ENCODE results near the gene CYP8B1. TPM values are rescaled to one million over a fixed set of nuclear protein-coding genes. Genes with fewer than 3 reads are reported as not detected.
A peak's percentile ranks its signal among the peaks of the same experiment; 100 is the strongest.

The CYP8B1 gene
- total RNA-seq, 1 donor from 2014 or later = not detected

GRCh38 chr3:42876401-42876800, 722 bp upstream of the CYP8B1 start:
- H3K36me3 ChIP-seq (ENCODE audit: control insufficient read depth in 3 of 3, insufficient read depth in 3 of 3, low read length in 3 of 3) = no peaks in the 10 kb centered on the region
- no peaks in the 10 kb centered on the region for H3K9me3 ChIP-seq (ENCODE audit: control insufficient read depth in 3 of 3, low read length in 3 of 3)
- H3K9ac ChIP-seq (ENCODE audit: low read depth in 1 of 3, low read length in 3 of 3) = no peak overlapping the region
- H3K27me3 ChIP-seq (ENCODE audit: control insufficient read depth in 3 of 3, insufficient read depth in 3 of 3, low read length in 3 of 3) = no peaks in the 10 kb centered on the region
- H3K4me1 ChIP-seq (ENCODE audit: control insufficient read depth in 3 of 3, insufficient read depth in 3 of 3, low read length in 3 of 3) = peaks cover 14 to 23% (median 20%) of the 10 kb centered on the region in 3 donors
- no peak overlapping the region for H3K27ac ChIP-seq (ENCODE audit: low read depth, low read length)
- no peak overlapping the region for H3K4me3 ChIP-seq (ENCODE audit: low read length in 3 of 3)

- Histone ChIP-seq H3K36me3 (ENCODE audit: control insufficient read depth in 3 of 3, insufficient read depth in 3 of 3, low read length in 3 of 3) (no peaks in the 10 kb centered on the region), H3K4me1 (ENCODE audit: control insufficient read depth in 3 of 3, insufficient read depth in 3 of 3, low read length in 3 of 3) (peaks cover 9 to 17% (median 11%) of the 10 kb centered on the region in 3 donors), H3K4me3 (ENCODE audit: low read length in 3 of 3) (no peak overlapping the region), H3K27ac (ENCODE audit: low read depth, low read length) (no peak overlapping the region), H3K27me3 (ENCODE audit: control insufficient read depth in 3 of 3, insufficient read depth in 3 of 3, low read length in 3 of 3) (no peaks in the 10 kb centered on the region), H3K9ac (ENCODE audit: low read depth in 1 of 3, low read length in 3 of 3) (no peak overlapping the region), H3K9me3 (ENCODE audit: control insufficient read depth in 3 of 3, low read length in 3 of 3) (no peaks in the 10 kb centered on the region)
Observed at GRCh38 chr3:42874749-42875148, 930 bp downstream of the CYP8B1 start.

GRCh38 chr3:42873221-42873982, 2.3 kb downstream of the CYP8B1 start:
- Histone ChIP-seq H3K4me1 (ENCODE audit: control insufficient read depth in 3 of 3, insufficient read depth in 3 of 3, low read length in 3 of 3) (peaks cover 9 to 17% (median 11%) of the 10 kb centered on the region in 3 donors), H3K27ac (ENCODE audit: low read depth, low read length) (no peak overlapping the region), H3K4me3 (ENCODE audit: low read length in 3 of 3) (no peak overlapping the region), H3K9ac (ENCODE audit: low read depth in 1 of 3, low read length in 3 of 3) (no peak overlapping the region), H3K9me3 (ENCODE audit: control insufficient read depth in 3 of 3, low read length in 3 of 3) (no peaks in the 10 kb centered on the region), H3K36me3 (ENCODE audit: control insufficient read depth in 3 of 3, insufficient read depth in 3 of 3, low read length in 3 of 3) (no peaks in the 10 kb centered on the region), H3K27me3 (ENCODE audit: control insufficient read depth in 3 of 3, insufficient read depth in 3 of 3, low read length in 3 of 3) (no peaks in the 10 kb centered on the region)

- H3K36me3 ChIP-seq (ENCODE audit: control insufficient read depth in 3 of 3, insufficient read depth in 3 of 3, low read length in 3 of 3) = no peaks in the 10 kb centered on the region
- H3K4me1 ChIP-seq (ENCODE audit: control insufficient read depth in 3 of 3, insufficient read depth in 3 of 3, low read length in 3 of 3) = peaks cover 9 to 17% (median 11%) of the 10 kb centered on the region in 3 donors
- no peaks in the 10 kb centered on the region for H3K27me3 ChIP-seq (ENCODE audit: control insufficient read depth in 3 of 3, insufficient read depth in 3 of 3, low read length in 3 of 3)
- no peak overlapping the region for H3K4me3 ChIP-seq (ENCODE audit: low read length in 3 of 3)
- no peaks in the 10 kb centered on the region for H3K9me3 ChIP-seq (ENCODE audit: control insufficient read depth in 3 of 3, low read length in 3 of 3)
- peak overlapping the region in 1 of 3 donors; percentile 16 for H3K9ac ChIP-seq (ENCODE audit: low read depth in 1 of 3, low read length in 3 of 3)
- H3K27ac ChIP-seq (ENCODE audit: low read depth, low read length) = no peak overlapping the region
Observed at GRCh38 chr3:42872718-42873117, 3.0 kb downstream of the CYP8B1 start.

- Histone ChIP-seq H3K9me3 (ENCODE audit: control insufficient read depth in 3 of 3, low read length in 3 of 3) (no peaks in the 10 kb centered on the region), H3K9ac (ENCODE audit: low read depth in 1 of 3, low read length in 3 of 3) (no peak overlapping the region), H3K36me3 (ENCODE audit: control insufficient read depth in 3 of 3, insufficient read depth in 3 of 3, low read length in 3 of 3) (no peaks in the 10 kb centered on the region), H3K4me3 (ENCODE audit: low read length in 3 of 3) (no peak overlapping the region), H3K27ac (ENCODE audit: low read depth, low read length) (no peak overlapping the region), H3K4me1 (ENCODE audit: control insufficient read depth in 3 of 3, insufficient read depth in 3 of 3, low read length in 3 of 3) (peaks cover 9 to 17% (median 11%) of the 10 kb centered on the region in 3 donors), H3K27me3 (ENCODE audit: control insufficient read depth in 3 of 3, insufficient read depth in 3 of 3, low read length in 3 of 3) (no peaks in the 10 kb centered on the region)
Observed at GRCh38 chr3:42871592-42872196, 4.0 kb downstream of the CYP8B1 start.

- Histone ChIP-seq H3K27ac (ENCODE audit: low read depth, low read length) (no peak overlapping the region), H3K9me3 (ENCODE audit: control insufficient read depth in 3 of 3, low read length in 3 of 3) (no peaks in the 10 kb centered on the region), H3K36me3 (ENCODE audit: control insufficient read depth in 3 of 3, insufficient read depth in 3 of 3, low read length in 3 of 3) (no peaks in the 10 kb centered on the region), H3K4me3 (ENCODE audit: low read length in 3 of 3) (no peak overlapping the region), H3K27me3 (ENCODE audit: control insufficient read depth in 3 of 3, insufficient read depth in 3 of 3, low read length in 3 of 3) (no peaks in the 10 kb centered on the region), H3K9ac (ENCODE audit: low read depth in 1 of 3, low read length in 3 of 3) (no peak overlapping the region), H3K4me1 (ENCODE audit: control insufficient read depth in 3 of 3, insufficient read depth in 3 of 3, low read length in 3 of 3) (peaks cover 9 to 13% (median 11%) of the 10 kb centered on the region in 3 donors)
Observed at GRCh38 chr3:42868841-42869240, 6.8 kb downstream of the CYP8B1 start.

- Histone ChIP-seq H3K27me3 (ENCODE audit: control insufficient read depth in 3 of 3, insufficient read depth in 3 of 3, low read length in 3 of 3) (no peaks in the 10 kb centered on the region), H3K36me3 (ENCODE audit: control insufficient read depth in 3 of 3, insufficient read depth in 3 of 3, low read length in 3 of 3) (no peaks in the 10 kb centered on the region), H3K4me1 (ENCODE audit: control insufficient read depth in 3 of 3, insufficient read depth in 3 of 3, low read length in 3 of 3) (peaks cover 6 to 10% (median 9%) of the 10 kb centered on the region in 3 donors), H3K4me3 (ENCODE audit: low read length in 3 of 3) (no peak overlapping the region), H3K9me3 (ENCODE audit: control insufficient read depth in 3 of 3, low read length in 3 of 3) (no peaks in the 10 kb centered on the region), H3K9ac (ENCODE audit: low read depth in 1 of 3, low read length in 3 of 3) (no peak overlapping the region), H3K27ac (ENCODE audit: low read depth, low read length) (no peak overlapping the region)
Observed at GRCh38 chr3:42867138-42867537, 8.5 kb downstream of the CYP8B1 start.

GRCh38 chr3:42865256-42865655, 10.4 kb downstream of the CYP8B1 start:
- Histone ChIP-seq H3K4me1 (ENCODE audit: control insufficient read depth in 3 of 3, insufficient read depth in 3 of 3, low read length in 3 of 3) (no peaks in the 10 kb centered on the region), H3K36me3 (ENCODE audit: control insufficient read depth in 3 of 3, insufficient read depth in 3 of 3, low read length in 3 of 3) (no peaks in the 10 kb centered on the region), H3K27ac (ENCODE audit: low read depth, low read length) (no peak overlapping the region), H3K9me3 (ENCODE audit: control insufficient read depth in 3 of 3, low read length in 3 of 3) (no peaks in the 10 kb centered on the region), H3K27me3 (ENCODE audit: control insufficient read depth in 3 of 3, insufficient read depth in 3 of 3, low read length in 3 of 3) (no peaks in the 10 kb centered on the region), H3K4me3 (ENCODE audit: low read length in 3 of 3) (no peak overlapping the region), H3K9ac (ENCODE audit: low read depth in 1 of 3, low read length in 3 of 3) (no peak overlapping the region)

- Histone ChIP-seq H3K36me3 (ENCODE audit: control insufficient read depth in 3 of 3, insufficient read depth in 3 of 3, low read length in 3 of 3) (no peaks in the 10 kb centered on the region), H3K4me3 (ENCODE audit: low read length in 3 of 3) (no peak overlapping the region), H3K27me3 (ENCODE audit: control insufficient read depth in 3 of 3, insufficient read depth in 3 of 3, low read length in 3 of 3) (no peaks in the 10 kb centered on the region), H3K9me3 (ENCODE audit: control insufficient read depth in 3 of 3, low read length in 3 of 3) (no peaks in the 10 kb centered on the region), H3K27ac (ENCODE audit: low read depth, low read length) (no peak overlapping the region), H3K4me1 (ENCODE audit: control insufficient read depth in 3 of 3, insufficient read depth in 3 of 3, low read length in 3 of 3) (no peaks in the 10 kb centered on the region), H3K9ac (ENCODE audit: low read depth in 1 of 3, low read length in 3 of 3) (no peak overlapping the region)
Observed at GRCh38 chr3:42864321-42864950, 11.2 kb downstream of the CYP8B1 start.

- Histone ChIP-seq H3K4me1 (ENCODE audit: control insufficient read depth in 3 of 3, insufficient read depth in 3 of 3, low read length in 3 of 3) (peaks cover 8 to 13% (median 9%) of the 10 kb centered on the region in 3 donors), H3K4me3 (ENCODE audit: low read length in 3 of 3) (no peak overlapping the region), H3K9ac (ENCODE audit: low read depth in 1 of 3, low read length in 3 of 3) (no peak overlapping the region)
Observed at GRCh38 chr3:42856544-42856943, 19.1 kb downstream of the CYP8B1 start.

More at GRCh38 chr3:42856544-42856943, 19.1 kb downstream of the CYP8B1 start:
- no peak overlapping the region for H3K27ac ChIP-seq (ENCODE audit: low read depth, low read length)
- H3K36me3 ChIP-seq (ENCODE audit: control insufficient read depth in 3 of 3, insufficient read depth in 3 of 3, low read length in 3 of 3) = no peaks in the 10 kb centered on the region
- H3K27me3 ChIP-seq (ENCODE audit: control insufficient read depth in 3 of 3, insufficient read depth in 3 of 3, low read length in 3 of 3) = no peaks in the 10 kb centered on the region
- H3K9me3 ChIP-seq (ENCODE audit: control insufficient read depth in 3 of 3, low read length in 3 of 3) = no peaks in the 10 kb centered on the region
